ENCODE measurements around the gene CDK10.

GRCh38 chr16:89708481-89708931, 22.0 kb downstream of the CDK10 start:
- no peak for TF ChIP-seq CTCF (conservative IDR thresholded peaks at IDR 0.05)
- no peak for TF ChIP-seq ZFX (IDR thresholded peaks at IDR 0.05)

Data from C4-2B (cell line).